CD4-positive, alpha-beta T cell treated with Interleukin-12 subunit alpha and Interleukin-12 subunit beta, for 1 hour (primary cell): ENCODE results near the gene TPST1.
"Not testable (repeated sequence)": the region's sequence is repeated elsewhere in the genome, so short reads cannot be mapped to it uniquely, and the experiment has no call there.

ENCODE experiments used
- DNase-seq: peaks from one replicate; pipeline ENCODE4 v3.0.0-alpha.2; 2020

The TPST1 gene

DNA sequence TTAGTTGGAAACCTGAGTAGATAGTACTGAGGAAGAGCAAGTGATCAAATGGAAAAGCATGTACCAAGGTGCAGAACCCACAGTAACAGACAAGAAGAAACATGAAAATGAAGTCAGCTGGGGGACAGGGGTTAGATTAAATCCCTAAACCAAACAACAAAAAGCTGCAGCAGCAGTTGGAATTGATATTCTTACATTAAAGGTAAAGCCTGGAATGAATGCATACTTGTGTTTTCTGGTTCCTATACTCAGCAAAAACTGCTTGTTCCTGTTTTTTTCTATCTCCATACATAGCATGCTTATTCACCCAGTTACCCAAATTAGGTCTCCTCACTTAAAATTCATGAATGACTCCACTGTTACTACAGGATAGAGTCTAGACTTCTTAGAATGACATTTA lies 92.4 kb downstream of the TPST1 start:
- DNase-seq: no peak

GRCh38 chr7:66301249-66301648 lies 96.1 kb downstream of the TPST1 start:
- no peak for DNase-seq

DNA sequence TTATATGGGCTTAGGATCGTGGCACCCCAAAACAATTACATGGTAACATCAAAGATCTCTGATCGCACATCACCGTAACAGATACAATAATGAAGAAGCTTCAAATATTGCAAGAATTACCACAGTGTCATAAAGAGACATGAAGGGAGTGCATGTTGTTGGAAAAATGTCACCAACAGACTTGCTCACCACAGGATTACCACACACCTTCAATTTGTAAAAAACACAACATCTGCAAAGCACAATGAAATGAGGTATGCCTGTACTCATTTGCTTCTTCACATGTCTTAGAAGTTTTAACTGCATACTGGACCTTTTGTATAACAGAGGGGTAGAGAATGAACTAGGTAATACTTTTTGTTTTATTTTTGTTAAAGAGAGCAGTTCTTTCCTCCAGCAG lies 96.6 kb downstream of the TPST1 start:
- no peak for DNase-seq

GRCh38 chr7:66303454-66304155 lies 98.5 kb downstream of the TPST1 start:
- no peak for DNase-seq

GRCh38 chr7:66304536-66304935 lies 99.4 kb downstream of the TPST1 start:
- no peak for DNase-seq

DNA sequence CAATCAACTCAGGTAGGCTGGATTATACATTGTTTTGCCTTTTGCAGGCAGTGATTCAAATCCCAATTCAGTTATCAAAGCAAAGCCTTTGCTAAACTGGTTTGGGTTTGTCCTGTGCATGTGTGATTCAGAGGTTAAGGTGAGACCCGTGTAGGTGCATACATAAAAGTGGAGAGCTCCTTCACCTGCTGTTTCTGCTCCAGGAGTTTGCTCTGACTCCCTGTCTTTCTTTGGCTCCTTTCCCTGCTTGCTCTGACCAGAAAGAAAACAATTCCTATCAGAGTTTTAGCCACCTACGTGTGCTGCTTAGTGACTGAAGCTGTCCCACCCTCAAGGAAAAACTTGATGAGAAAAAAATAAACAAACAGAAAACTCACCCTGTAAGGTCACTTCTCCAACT lies 101.1 kb downstream of the TPST1 start:
- DNase-seq: no peak

- no peak for DNase-seq
These were observed 102.6 kb downstream of the TPST1 start for GRCh38 chr7:66307591-66308215.

- no peak for DNase-seq
These were observed 103.3 kb downstream of the TPST1 start for GRCh38 chr7:66308411-66308810.

DNA sequence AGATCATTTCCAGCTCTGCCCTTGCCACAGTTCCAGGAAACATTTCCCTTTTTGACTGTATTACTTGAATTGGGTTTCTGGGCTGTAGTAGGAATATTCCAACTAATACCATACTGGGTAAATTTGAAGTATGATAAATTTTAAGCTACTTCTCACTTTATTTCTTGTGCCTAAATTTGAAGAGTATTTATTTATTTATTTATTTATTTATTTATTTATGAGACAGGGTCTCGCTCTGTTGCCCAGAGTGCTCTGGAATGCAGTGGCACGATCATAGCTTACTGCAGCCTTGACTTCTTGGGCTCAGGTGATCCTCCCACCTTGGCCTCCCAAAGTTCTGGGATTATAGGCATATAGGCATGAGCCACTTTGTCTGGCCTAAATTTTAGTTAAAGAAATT lies 105.5 kb downstream of the TPST1 start:
- DNase-seq: no peak

GRCh38 chr7:66313886-66314568 lies 108.9 kb downstream of the TPST1 start:
- no peak for DNase-seq

DNA sequence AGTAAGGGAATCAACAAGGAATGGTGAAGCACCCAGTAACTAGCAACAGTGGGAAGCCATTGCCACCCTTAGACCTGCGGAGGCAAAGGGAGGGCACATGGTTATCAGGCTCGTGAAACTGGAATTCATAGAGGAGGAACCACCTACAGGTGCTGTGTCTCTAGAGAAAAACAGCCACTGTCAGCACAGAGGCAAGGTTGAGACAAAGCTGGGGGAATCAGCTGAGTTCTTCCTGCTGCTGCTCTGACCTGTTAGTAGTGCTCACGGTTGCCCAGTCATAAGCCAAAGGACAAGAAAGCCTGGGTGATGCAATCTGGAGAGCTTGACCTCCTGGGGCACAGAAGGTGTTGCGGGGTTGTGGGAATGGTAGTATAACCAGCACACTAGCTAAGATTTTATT lies 110.1 kb downstream of the TPST1 start:
- no peak for DNase-seq

DNA sequence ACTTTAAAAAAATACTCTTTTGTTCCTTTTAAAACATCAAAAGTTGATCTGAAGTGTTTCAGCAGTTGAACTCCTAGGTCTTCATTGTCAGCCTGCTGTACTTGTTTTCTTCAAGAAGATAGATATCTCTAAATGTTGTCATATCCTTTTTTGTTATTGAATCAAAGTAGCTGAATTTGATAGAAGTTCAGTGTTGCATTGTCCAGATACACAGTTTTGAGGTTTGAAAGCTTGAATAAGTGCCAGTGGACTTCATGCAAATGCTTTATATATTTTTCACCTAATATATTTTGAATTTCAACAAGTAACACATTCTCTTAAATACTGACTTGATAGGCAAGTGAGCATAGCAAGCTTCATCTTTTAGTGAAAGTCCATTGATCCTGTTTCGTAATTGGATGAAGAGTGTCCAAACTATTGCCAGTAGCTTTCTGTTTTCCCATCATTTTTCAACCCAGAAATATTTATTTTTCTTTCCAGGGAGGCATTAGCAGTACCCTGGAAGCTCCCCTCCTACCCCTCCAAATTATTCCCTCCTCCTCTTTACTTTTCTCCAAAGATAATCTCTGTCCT lies 114.4 kb downstream of the TPST1 start:
- no peak for DNase-seq

DNA sequence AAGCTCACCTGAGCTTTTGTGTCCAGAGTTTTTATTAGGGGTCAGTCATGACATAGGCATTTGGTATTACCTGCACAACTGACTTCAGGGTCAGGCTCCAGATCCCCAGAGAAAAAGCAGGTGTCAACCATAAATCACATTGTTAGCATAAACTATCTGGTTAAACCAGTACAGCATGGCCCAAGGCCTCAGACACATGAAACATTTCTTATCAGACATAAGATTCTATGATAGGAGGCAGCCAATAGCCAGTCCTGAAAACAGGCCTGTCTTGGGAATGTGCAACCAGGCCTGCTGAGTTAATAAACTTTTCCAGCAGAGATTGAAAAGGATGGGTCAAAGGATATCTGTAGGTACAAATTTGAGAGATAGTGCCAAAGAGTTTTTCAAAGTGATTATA lies 116.1 kb downstream of the TPST1 start:
- DNase-seq: no peak

- no peak for DNase-seq
These were observed 118.1 kb downstream of the TPST1 start for GRCh38 chr7:66323114-66323796.

GRCh38 chr7:66324985-66325384 lies 119.9 kb downstream of the TPST1 start:
- DNase-seq: not testable (repeated sequence)

- DNase-seq: no peak
These were observed 121.5 kb downstream of the TPST1 start for GRCh38 chr7:66326501-66327215.

DNA sequence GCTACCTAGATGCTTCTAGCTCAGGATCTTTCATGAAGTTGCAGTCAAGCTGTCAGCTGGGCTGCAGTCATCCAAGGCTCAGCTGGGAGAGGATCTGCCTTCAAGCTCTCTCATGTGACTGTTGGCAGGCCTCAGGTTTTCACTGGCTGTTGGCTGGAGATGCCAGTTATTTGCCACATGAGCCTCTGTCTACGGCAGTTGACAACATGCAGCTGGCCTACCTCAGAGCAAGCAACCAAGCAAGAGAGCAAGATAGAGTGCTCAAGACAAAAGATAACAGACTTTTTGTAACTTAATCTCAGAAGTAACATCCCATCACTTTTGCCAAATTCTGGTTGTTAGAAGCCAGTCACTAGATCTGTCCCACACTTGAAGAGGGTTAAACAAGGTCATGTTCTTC lies 125.8 kb downstream of the TPST1 start:
- no peak for DNase-seq

- DNase-seq: no peak
These were observed 126.7 kb downstream of the TPST1 start for GRCh38 chr7:66331883-66332282.

- DNase-seq: no peak
These were observed 128.3 kb downstream of the TPST1 start for GRCh38 chr7:66333443-66333842.

- no peak for DNase-seq
These were observed 130.2 kb downstream of the TPST1 start for GRCh38 chr7:66335318-66335717.

- no peak for DNase-seq
These were observed 131.6 kb downstream of the TPST1 start for GRCh38 chr7:66336760-66337159.

DNA sequence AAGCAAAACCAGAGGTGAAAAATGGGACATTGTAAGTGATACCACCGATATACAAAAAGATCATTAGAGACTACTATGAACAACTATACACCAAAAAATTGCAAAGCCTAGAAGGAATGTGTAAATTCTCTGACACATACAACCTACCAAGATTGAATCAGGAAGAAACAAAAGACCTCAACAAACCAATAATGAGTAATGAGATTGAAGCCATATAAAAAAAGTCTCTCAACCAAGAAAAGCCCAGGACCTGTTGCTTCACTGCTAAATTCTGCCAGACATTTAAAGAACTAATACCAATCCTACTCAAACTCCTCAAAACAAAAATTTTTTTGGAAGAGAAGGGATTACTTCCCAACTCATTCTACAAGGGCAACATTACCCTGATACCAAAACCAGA lies 134.0 kb downstream of the TPST1 start:
- DNase-seq: no peak

DNA sequence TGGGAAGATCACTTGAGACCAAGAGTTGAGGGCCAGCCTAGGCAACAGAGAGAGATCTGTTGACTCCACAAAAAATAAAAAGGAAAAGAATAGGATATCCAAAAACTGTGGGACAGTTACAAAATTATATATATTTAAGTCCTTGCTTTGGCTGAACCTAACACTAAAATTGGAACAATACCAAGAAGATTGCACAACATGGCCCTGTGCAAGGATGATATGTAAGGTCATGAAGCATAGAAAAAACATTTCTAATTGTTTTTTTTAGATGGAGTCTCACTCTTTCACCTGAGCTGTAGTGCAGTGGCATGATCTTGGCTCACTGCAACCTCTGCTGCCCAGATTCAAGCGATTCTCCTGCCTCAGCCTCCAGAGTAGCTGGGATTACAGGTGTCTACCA lies 139.0 kb downstream of the TPST1 start:
- no peak for DNase-seq
